GM12873 (cell line): ENCODE measurements around the gene SPG7.

Experiments used
- TF ChIP-seq, protein P1 (sequence below): IDR thresholded peaks from 2 replicates; pipeline ENCODE4 v1.5.1; 2012; ENCODE audit warnings: low read depth, mild to moderate bottlenecking, moderate library complexity, low read length, control low read depth; ENCODE audit not compliant: insufficient read depth; ENCODE audit errors: missing control alignments

The SPG7 gene

DNA sequence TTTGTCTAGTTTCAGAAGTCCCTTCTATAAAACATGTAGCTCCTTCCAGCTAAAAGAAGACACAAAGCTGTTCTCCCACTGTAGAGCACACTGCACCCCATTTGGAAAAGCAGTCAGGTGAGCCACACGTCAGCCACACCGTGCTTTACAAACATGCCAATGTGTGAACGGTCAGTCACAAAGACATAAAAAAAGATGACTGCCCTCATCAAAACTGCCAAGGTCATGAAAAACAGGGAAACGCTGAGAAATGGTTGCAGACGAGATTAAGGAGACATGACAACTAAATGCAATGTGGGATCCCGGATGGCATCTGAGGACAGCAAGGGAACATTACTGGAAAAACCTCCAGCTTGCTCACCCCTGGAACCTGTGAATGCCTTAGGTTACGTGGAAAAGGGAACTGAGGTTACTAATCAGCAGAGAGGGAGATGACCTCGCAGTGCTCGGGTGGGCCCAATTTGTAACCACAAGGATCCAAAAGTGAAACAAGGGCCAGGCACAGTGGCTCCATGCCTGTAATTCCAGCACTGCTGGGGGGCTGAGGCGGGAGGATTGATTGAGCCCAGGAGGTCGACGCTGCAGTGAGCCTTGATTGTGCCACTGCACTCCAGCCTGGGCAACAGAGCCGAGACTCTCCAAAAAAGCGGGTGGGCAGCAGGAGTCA, 25.9 kb upstream of the SPG7 start:
- TF ChIP-seq, protein P1, sequence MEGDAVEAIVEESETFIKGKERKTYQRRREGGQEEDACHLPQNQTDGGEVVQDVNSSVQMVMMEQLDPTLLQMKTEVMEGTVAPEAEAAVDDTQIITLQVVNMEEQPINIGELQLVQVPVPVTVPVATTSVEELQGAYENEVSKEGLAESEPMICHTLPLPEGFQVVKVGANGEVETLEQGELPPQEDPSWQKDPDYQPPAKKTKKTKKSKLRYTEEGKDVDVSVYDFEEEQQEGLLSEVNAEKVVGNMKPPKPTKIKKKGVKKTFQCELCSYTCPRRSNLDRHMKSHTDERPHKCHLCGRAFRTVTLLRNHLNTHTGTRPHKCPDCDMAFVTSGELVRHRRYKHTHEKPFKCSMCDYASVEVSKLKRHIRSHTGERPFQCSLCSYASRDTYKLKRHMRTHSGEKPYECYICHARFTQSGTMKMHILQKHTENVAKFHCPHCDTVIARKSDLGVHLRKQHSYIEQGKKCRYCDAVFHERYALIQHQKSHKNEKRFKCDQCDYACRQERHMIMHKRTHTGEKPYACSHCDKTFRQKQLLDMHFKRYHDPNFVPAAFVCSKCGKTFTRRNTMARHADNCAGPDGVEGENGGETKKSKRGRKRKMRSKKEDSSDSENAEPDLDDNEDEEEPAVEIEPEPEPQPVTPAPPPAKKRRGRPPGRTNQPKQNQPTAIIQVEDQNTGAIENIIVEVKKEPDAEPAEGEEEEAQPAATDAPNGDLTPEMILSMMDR = no peak

- TF ChIP-seq, protein P1 = no peak
These were observed 25.4 kb upstream of the SPG7 start for GRCh38 chr16:89482817-89483205.

DNA sequence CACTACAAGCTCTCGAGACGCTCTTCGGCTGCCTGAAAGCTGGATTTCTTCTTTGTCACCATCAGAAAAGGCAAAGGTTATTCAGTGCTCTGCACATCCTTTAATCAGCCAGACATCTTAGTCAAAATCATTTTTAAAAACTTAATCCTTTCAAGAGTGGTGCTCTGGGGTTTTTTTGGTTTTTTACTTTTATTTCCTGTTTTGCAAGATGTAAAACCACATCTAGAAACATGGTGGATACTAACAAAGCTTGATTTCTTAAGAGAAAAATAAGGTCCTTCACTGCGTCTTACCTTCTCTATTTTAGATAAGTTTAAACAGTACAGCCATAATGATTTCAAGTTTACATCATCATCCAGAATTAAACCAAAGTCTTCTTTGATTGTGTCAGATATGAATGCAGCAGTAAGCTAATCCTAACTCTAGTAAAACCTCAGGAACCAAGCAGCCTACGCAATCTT, 24.1 kb upstream of the SPG7 start:
- TF ChIP-seq, protein P1 = no peak

DNA sequence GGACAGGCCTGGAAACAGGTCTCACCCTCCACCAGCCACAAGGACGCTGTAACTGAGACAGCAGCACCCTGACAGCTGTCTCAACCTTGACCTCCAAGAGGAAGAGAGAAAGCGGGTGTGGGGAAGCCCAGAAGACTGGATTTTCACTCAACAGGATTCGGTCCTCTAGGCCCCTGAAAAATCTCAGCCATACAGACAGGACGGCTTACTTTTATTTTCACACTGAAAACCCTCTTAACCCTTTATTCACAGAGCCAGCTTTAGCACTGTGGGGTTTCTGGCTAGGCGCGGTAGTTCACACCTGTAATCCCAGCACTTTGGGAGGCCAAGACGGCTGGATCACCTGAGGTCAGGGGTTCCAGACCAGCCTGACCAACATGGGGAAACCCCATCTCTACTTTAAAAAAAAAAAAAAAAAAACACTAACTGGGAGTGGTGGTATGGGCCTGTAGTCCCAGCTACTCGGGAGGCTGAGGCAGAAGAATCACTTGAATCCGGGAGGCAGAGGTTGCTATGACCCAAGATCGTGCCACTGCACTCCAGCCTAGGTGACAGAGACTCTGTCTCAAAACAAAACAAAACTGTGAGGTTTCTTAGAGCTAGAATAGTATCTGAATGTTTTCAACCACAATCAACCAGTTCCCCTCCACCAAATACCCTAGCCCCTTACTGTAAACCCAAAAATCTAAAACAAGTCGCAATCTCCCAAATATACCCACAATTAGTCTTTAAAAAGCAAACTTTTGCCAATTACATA, 23.1 kb upstream of the SPG7 start:
- TF ChIP-seq, protein P1 = no peak

DNA sequence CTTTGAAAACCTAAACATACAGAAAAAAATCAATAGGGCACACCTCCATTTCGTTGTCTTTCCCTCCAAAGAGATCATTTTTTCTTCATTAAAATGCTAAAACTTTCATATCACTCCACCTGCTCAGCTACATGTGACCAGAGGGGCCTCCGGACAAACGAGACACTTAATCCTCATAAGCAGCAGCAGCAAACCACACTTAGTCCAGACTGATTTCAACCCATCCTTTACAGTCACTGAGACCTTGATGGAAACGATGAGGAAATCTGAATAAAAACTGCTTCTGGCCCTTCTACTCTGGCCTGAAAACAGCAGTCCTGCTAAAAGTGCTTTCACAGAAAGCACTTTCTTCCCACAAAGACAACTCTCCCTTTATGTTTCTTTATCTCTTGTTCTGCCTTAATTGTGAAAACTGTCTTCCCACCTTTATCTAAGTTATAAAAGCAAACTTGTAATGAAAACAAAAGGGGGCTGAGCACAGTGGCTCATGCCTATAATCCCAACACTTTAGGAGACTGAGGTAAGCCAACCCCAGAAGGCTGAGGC, 22.4 kb upstream of the SPG7 start:
- TF ChIP-seq, protein P1 = no peak

DNA sequence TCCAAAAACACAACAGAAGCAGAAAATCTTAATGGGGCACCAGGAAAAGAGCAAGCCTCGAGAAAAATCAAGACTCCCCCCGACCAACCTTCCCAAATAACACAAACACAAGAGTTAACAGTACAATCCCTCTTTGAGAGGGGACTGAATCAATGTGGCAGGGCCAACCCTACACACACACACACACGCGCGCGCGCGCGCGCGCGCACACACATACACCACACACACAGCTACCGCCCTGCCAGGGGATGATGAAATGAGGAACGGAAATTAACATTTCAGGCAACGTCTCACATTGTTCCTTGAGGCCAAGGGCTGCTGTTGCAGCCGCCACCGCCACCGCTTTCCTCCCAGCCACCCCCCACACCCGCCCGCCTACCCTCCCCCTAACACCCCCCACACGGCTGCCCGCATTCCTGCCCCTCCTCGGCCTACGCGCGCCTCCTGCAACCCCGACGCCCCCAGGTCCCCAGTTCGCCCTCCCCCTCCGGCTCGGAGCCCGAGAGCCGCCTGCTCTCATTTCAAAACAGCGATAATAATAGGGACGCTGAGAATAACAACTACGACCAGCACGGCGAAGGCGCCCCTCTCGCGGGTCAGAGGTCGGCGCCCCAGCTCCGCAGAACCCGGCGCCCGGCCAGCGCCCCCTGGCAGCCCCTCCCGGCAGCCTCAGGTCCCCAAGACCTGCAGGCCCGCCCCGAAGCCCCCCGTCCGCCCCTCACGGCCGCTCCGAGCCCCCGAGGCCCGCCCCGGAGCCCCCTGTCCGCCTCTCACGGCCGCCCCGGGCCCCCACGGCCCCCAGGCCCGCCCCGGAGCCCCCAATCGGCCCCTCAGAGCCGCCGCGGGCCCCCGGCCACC, 18.9 kb upstream of the SPG7 start:
- TF ChIP-seq, protein P1 = peak; percentile 49

GRCh38 chr16:89489898-89490438, 18.2 kb upstream of the SPG7 start:
- TF ChIP-seq, protein P1 = no peak
